Activated naive CD8-positive, alpha-beta T cell treated with anti-CD3 and anti-CD28 coated beads for 36 hours (primary cell): Measurements from ENCODE around the gene DCST1. TPM values are rescaled to one million over a fixed set of nuclear protein-coding genes. Genes with fewer than 3 reads are reported as not detected.
A peak's percentile ranks its signal among the peaks of the same experiment; 100 is the strongest.

Source experiments
- DNase-seq: peaks from one replicate; pipeline ENCODE4 v3.0.0; 2021
- H3K27ac Mint-ChIP-seq: one replicate; pipeline ENCODE4 v1.8.0; 2022; ENCODE audit warnings: mild to moderate bottlenecking, moderate library complexity, mixed read lengths
- H3K27me3 Mint-ChIP-seq: one replicate; pipeline ENCODE4 v1.8.0; 2022; ENCODE audit warnings: mild to moderate bottlenecking, mixed read lengths
- H3K36me3 Mint-ChIP-seq: one replicate; pipeline ENCODE4 v1.8.0; 2021; ENCODE audit warnings: mild to moderate bottlenecking, mixed read lengths
- H3K4me1 Mint-ChIP-seq: one replicate; pipeline ENCODE4 v1.8.0; 2021; ENCODE audit warnings: mixed read lengths
- H3K4me3 Mint-ChIP-seq: one replicate; pipeline ENCODE4 v1.8.0; 2022; ENCODE audit warnings: mild to moderate bottlenecking, moderate library complexity, mixed read lengths
- H3K9me3 Mint-ChIP-seq: one replicate; pipeline ENCODE4 v1.8.0; 2022; ENCODE audit warnings: mixed read lengths
- total RNA-seq, 2 experiments: library from RNA; stranded (reverse); gene quantifications; one replicate each; pipeline ENCODE4 v1.2.3, GENCODE V29; 2021

Gene DCST1
- total RNA-seq, 2 experiments from 2014 or later, result not detected

DNA sequence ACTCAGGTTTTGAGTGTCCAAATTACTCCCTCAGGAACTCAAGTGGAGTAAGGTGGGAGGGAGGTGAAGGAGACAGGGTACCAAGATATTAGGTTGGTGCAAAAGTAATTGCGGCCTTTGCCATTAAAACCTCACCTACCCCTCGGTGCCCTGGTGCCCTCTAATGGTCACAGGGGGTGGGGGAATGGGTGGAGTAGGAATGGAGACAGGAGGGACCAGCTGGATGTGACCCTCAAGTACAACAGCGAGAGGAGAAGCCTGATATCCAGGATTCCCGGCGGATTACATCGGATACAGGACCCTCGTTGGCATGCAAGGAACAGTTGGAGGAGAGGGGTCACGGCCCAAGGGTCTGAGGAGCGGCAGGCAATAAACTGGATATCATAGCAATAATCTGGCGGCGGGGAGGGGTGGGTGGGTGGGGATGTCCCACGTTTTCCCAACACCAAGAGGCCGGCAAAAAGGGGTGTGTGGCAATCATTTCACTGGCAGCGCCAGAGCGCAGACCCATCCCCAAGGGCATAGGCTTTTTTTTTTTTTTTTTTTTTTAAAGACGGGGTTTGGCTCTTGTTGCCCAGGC, 35.3 kb upstream of the DCST1 start:
- DNase-seq, result no peak
- H3K4me1 Mint-ChIP-seq, result peaks cover 36% of the 10 kb centered on the region
- H3K4me3 Mint-ChIP-seq, result peak overlapping the region; percentile 76
- no peaks in the 10 kb centered on the region for H3K36me3 Mint-ChIP-seq
- H3K9me3 Mint-ChIP-seq, result no peaks in the 10 kb centered on the region
- H3K27ac Mint-ChIP-seq, result peak overlapping the region; percentile 56
- peaks cover 20% of the 10 kb centered on the region for H3K27me3 Mint-ChIP-seq

DNA sequence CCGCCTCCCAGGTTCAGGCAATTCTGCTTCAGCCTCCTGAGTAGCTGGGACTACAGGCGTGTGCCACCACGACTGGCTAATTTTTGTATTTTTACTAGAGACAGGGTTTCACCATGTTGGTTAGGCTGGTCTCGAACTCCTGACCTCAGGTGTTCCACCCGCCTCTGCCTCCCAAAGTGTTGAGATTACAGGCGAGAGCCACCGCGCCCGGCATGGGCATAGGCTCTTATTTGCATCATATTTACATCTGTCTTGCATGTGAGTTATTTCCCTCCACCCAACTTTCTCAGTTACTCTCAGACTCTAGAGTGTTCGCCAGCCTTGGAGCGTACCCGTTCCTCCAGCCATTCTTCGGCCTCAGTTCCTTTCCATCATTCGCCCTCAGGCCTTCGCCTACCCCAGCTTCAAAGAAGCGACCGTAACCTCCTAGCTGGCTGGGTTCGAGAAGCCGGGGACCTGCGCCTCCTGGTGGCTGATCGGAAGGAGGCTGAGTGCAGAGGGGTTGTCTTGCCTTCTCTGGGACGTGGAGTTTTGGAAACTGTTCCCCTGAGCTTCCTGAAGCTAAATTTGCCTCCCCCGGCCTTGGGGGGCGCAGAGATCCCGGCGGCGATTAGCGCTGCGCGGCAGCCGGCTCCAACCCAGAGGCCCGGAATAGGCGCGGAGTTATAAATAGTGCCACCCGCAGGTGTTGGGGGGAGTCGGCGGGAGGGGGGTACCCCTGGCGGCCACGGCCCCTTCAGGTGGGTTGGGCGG, 34.6 kb upstream of the DCST1 start:
- Mint-ChIP-seq H3K9me3 (no peaks in the 10 kb centered on the region), H3K36me3 (peaks cover 3% of the 10 kb centered on the region), H3K27me3 (peaks cover 22% of the 10 kb centered on the region), H3K4me1 (peaks cover 39% of the 10 kb centered on the region), H3K27ac (peak overlapping the region; percentile 90), H3K4me3 (peak overlapping the region; percentile 76)
- DNase-seq, result peak; percentile 83

DNA sequence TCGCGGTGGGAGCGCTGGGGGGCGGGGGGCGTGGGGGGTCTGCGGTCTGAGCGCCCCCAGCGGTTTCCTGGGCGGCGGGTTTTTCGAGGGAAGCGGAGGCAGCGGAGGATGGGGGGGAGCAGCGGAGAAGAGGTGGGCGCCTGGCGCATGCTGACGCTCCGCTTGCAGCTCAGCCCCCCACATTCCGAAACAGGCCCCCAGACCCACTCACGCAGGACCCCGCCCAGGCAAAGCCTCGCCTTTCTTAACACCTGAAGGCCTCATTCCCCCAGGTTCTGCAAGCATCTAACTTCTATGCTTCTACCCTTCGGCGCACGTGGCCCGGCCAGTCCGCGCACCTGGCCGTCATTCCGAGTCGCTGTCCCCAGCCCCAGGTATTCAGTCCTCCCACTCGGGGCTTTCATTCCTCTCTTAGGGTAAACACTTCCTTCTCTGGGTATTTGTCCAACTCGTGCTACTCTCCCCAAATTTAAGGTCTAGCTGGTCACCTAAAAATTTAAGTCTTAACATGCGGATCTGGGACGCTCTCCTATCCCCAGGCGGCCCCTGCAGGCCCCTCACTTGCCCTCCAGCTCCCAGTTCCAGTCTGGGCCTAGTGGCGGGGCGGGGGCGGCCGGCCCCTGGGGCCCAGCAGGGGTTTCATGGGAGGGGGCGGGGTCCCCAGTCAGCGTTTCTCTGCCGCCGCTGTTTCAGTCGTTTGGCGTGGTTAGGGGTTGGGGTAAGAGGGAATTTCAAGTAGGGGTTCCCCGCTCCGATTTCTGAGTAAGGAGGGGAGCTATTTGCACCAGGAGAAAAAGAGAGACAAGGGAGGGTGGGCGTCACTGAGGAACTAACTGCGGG, 33.8 kb upstream of the DCST1 start:
- DNase-seq, result peak; percentile 77
- Mint-ChIP-seq H3K9me3 (no peaks in the 10 kb centered on the region), H3K27ac (peak overlapping the region; percentile 91), H3K4me1 (peaks cover 38% of the 10 kb centered on the region), H3K4me3 (peak overlapping the region; percentile 76), H3K36me3 (peaks cover 3% of the 10 kb centered on the region), H3K27me3 (peaks cover 22% of the 10 kb centered on the region)

DNA sequence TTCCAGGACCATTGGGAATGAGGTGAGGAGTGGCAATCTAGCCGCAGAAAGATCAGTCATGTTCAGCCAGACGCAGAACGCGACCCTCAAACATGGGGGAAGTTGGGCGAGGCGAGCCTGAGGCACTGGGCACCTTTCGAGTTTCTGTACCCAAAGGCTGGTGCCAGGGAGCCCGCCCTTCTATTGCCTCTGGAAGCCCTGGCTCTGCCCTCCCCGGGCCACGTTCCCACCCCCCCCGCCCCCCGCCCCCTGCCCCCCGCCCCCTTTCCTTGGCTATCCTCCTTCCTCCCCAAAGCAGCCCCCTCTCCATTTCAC, 33.3 kb upstream of the DCST1 start:
- Mint-ChIP-seq H3K4me1 (peaks cover 41% of the 10 kb centered on the region), H3K4me3 (peak overlapping the region; percentile 76), H3K36me3 (peaks cover 3% of the 10 kb centered on the region), H3K27ac (peak overlapping the region; percentile 91), H3K27me3 (peaks cover 22% of the 10 kb centered on the region), H3K9me3 (no peaks in the 10 kb centered on the region)
- DNase-seq, result no peak

DNA sequence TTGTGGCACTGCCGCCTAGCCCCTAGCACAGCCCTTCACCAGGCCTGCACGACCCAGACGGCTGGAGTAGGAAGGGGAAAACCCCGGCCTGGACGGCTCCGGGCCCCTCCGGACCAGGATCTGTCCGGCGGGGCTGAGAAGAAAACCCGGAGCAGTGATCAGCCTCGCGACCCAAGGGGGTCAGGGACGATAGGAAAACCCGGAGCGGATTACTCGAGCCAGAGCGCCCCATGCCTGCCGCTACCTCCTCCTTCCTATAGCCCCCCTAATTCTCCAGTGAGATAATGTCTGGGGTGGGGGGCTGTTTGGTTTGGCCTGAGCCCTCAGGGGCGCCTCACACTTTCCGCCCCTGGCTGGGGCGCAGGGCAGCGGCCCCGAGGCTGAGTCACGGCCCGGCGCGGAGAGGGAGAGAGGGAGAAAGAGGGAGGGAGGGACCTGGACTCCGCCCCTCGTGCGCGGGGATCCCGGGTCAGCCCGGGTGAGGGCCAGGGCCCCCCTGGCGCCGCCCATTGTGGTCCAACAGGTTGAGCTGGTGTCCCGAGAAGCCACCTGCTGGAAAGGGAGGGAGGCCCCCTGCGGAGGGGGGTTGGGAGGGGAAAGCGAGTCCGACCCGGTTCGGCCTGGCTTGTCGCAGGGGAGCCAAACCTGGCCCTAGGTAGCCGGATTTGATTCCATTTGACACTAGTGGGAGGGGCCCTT, 32.7 kb upstream of the DCST1 start:
- Mint-ChIP-seq H3K27me3 (peaks cover 20% of the 10 kb centered on the region), H3K4me3 (peak overlapping the region; percentile 74), H3K4me1 (peaks cover 46% of the 10 kb centered on the region), H3K9me3 (no peaks in the 10 kb centered on the region), H3K27ac (peak overlapping the region; percentile 85), H3K36me3 (peaks cover 3% of the 10 kb centered on the region)
- peak; percentile 91 for DNase-seq

DNA sequence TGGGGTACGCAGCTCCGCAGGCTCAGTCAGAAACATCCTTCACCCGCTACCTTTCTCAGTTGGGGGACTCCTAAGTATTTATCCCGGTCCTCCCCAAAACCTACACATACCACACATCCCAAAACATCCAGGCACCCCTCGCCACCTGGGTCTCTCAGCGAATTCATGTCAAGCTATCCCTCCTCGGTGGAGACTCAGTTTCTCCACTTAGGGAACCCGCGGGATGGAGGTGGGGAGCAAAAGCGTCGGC, 32.3 kb upstream of the DCST1 start:
- no peak for DNase-seq
- peak overlapping the region; percentile 76 for H3K27ac Mint-ChIP-seq
- H3K9me3 Mint-ChIP-seq, result no peaks in the 10 kb centered on the region
- peaks cover 15% of the 10 kb centered on the region for H3K27me3 Mint-ChIP-seq
- H3K4me3 Mint-ChIP-seq, result peak overlapping the region; percentile 74
- peaks cover 5% of the 10 kb centered on the region for H3K36me3 Mint-ChIP-seq
- H3K4me1 Mint-ChIP-seq, result peaks cover 51% of the 10 kb centered on the region

DNA sequence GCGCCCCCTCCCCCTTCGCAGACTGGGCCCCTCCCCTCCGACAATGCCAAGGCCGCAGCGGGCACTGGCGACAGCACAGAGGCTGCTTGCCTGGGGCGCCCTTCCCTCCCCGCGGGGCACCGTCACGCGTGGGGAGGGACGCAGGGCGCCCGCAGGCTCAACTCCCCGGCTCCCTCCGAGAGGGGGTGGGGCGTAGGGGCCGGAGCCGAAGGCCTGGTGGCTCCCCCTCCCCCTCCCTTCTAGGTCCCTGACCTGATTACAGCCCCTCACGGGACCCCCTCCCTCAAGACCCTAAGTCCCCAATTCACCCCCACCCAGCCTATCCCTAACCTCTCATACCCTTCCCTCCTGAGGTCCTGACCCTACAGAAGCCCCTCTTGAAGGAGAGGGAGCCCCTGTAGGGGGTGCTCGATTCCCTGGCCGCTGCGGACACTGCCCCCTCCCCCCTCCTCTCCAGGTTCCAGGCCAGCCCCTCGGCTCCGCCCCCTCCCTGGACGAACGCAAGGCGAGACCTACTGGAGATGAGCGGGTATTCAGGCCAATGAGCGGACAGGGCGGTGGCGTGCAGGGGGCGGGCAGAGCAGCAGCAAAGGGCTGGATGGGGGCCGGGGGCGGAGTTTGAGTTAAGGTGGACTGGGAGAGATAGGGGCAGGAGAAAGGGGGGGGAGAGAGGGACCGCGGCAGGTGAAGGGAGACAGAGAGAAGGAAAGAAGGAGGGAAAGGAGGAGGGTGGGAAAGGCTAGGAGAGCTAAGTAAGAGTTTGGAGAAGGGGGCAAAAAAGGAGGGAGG, 31.8 kb upstream of the DCST1 start:
- Mint-ChIP-seq H3K4me1 (peaks cover 56% of the 10 kb centered on the region), H3K27ac (peak overlapping the region; percentile 92), H3K9me3 (no peaks in the 10 kb centered on the region), H3K36me3 (peaks cover 6% of the 10 kb centered on the region), H3K4me3 (peak overlapping the region; percentile 92), H3K27me3 (peaks cover 12% of the 10 kb centered on the region)
- peak; percentile 98 for DNase-seq

DNA sequence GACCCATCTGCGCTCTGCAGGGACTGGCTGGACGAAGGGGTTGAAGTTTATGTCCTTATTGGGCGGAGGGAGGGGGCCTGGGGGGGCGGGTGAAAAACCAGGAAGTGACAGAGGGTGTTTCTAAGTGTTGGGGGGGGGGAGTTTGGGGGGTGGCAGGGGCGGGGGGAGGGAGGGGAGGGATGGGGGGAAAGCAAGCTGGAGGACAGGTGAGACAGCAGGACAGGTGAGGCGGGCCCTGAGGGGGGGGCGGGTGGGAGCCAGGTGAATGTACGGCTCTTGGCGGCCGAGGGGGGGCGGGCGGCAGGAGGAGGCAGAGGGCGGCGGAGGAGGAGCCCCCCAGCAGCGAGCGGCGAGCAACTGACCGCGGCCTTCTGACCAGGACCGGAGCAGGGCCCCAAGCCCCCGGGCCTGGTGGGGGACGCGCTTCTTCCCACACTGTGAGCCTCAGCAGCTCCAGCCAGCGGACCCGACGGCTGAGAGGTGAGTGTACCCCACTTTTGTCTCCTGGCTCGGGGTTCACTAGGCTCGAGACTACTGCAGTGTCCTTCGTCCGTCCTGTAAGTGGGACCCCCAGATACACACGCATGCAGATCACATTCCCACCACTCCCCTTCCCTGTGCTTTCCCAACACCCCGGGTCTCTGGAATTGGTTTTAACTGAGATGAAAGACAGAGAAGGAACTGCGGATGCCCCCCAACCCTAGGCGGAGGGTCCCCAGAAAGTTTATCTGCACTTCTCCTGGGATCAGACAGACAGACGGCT, 31.0 kb upstream of the DCST1 start, which contains the start of gene ZBTB7B:
ZBTB7B (plus strand) TSS at position 339 of the 763 bp plus-strand sequence. CDS start 11,859 bp downstream, outside the sequence.
- peaks cover 52% of the 10 kb centered on the region for H3K4me1 Mint-ChIP-seq
- H3K27me3 Mint-ChIP-seq, result peaks cover 7% of the 10 kb centered on the region

DNA sequence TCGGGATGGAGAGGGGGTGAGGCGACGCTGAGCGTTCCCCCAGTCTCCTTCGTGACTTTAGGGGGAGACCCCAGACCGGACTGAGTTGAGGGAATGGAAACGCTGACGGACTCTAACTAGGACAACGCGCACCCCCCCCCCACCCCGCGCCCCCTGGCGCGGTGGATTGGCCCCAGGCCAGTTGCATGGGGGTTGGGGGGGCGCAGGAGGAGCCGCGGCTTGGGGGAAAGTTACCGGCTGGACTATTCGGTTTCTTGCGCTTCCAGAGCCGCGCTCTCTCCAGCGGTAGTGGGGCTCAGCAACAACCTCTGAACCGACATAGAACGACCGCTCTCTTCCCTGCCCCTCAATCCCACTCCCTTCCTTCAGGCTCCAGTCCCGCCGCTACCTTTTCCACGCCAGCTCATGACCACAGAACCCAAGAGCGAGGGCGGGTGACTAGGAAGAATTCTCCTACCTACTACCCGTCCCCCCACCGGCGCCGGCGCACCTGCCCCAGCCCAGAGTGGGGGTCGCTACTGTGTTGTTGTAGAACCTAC, 30.3 kb upstream of the DCST1 start:
- Mint-ChIP-seq H3K9me3 (no peaks in the 10 kb centered on the region), H3K27me3 (peaks cover 3% of the 10 kb centered on the region), H3K4me3 (peak overlapping the region; percentile 86), H3K4me1 (peaks cover 48% of the 10 kb centered on the region), H3K36me3 (peaks cover 6% of the 10 kb centered on the region), H3K27ac (peak overlapping the region; percentile 90)
- no peak for DNase-seq

More for the DNA sequence above, 31.0 kb upstream of the DCST1 start, which contains the start of gene ZBTB7B:
- H3K9me3 Mint-ChIP-seq, result no peaks in the 10 kb centered on the region
- peaks cover 6% of the 10 kb centered on the region for H3K36me3 Mint-ChIP-seq
- peak within 1 kb of the TSS; percentile 92 for H3K4me3 Mint-ChIP-seq
- no peak for DNase-seq
- H3K27ac Mint-ChIP-seq, result peak within 1 kb of the TSS; percentile 92

DNA sequence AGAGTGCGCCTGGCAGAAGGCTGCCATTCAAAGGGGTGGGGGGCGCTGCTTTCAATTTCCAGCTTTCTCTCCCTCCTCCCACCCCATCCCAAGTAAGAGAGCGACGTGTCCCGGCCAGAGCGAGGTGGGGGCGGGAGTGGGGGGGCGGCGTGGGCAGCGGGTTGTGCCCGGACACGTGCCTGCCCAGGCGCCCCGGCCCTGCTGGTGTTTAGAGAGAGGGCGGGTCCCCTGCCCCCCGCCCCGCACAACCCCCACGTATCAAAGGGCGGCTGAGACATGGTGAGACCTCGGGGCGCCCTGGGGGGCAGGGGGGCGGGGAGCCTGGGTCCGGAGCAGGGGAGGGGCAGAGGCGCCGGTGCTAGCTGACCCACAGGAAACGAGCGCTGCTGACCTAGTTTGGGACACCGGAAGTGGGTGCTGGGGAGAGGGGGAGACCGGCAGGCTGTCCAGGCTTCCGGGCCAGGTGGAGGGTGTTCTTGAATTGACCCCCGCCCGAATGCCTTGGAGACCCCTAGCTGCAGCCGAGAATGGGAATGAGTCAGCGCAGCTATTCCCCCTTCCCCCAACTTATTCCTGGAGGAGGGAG, 29.8 kb upstream of the DCST1 start:
- H3K27ac Mint-ChIP-seq, result peak overlapping the region; percentile 90
- DNase-seq, result no peak
- peaks cover 49% of the 10 kb centered on the region for H3K4me1 Mint-ChIP-seq

DNA sequence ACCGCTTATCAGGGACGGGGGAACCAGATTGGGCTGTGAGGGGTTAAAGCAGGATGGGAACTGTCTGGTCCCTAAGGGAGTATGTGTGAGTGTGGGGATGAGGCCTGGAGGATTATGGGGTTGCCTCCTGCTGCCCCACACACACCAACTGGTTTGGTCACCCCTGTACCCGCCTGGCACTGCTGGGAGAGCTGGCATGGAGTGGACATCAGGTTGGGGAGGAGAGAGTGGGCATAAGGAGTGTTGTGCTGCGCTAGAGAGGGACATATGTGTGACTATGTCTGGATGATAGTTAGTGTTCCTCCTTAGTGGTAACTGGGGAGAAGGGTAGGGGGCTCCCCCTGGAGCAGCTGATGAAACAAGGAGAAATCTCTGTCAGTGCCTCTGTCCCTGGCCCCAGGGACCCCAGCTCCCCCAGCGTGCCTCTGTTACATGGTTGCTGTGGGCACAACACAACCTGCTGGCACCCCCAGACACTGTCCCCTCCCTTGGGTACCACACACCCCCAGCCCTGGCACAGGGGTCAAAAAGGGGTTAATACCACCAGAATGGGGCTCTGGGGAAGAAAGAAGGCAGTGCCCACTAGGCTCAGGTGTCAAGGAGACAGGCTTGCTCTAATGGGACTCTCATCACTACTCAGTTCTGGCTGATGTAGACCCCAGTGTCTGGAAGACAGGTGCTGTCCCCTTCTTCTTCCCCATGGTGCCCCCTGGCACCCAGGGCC, 29.1 kb upstream of the DCST1 start:
- DNase-seq, result no peak
- H3K4me1 Mint-ChIP-seq, result peaks cover 48% of the 10 kb centered on the region
- H3K27ac Mint-ChIP-seq, result peak overlapping the region; percentile 83

More for the DNA sequence above, 29.8 kb upstream of the DCST1 start:
- Mint-ChIP-seq H3K27me3 (peaks cover 3% of the 10 kb centered on the region), H3K4me3 (peak overlapping the region; percentile 86), H3K36me3 (peaks cover 6% of the 10 kb centered on the region), H3K9me3 (no peaks in the 10 kb centered on the region)

DNA sequence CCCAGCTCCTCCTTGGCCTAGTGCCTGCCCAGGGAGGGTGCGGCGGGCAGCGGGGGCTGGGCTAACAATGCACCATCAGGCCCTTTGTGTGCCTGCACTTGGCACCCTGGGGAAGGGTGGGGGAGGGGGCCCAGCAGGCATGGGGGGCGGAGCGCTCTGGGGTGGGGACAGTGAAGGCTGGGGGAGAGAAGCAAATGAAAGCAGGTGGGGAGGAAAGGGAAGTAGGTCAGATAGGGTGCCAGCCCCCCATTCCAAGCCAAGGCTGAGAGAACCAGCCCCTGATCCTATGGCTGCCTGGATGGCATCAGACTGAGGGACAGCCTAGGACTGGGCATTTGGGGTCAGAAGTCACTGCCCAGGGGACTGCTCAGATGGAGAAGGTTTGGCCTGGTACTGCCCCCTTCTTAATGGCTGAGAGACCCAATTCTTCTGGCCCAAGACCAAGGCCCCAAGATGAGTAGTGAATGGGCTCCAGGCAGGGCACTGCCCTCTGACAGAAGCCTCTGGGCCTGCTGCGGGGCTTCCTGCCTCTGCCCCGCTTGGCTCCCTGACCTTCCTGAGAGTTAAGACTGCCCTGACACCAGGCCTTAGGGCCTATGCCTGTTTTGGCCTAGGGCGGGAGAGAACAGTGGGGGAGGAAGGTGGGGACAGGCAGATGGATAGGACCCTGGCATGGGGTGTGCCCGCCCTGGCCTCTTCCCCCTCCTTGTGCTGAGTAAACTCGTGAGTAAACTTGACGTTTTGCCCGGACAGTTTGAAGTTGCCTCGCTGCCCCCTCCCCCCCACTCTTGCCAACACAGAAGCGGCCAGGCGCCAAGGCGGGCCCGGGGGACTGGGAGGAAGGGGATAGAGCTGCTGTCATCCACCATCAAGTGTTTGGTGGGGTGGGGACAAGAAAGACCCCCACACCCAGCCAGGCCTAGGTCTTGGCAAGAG, 28.3 kb upstream of the DCST1 start:
- Mint-ChIP-seq H3K9me3 (no peaks in the 10 kb centered on the region), H3K27ac (peak overlapping the region; percentile 96), H3K36me3 (peaks cover 6% of the 10 kb centered on the region), H3K4me1 (peaks cover 50% of the 10 kb centered on the region), H3K27me3 (peaks cover 3% of the 10 kb centered on the region), H3K4me3 (no peak overlapping the region)
- DNase-seq, result no peak

More for the DNA sequence above, 29.1 kb upstream of the DCST1 start:
- peak overlapping the region; percentile 86 for H3K4me3 Mint-ChIP-seq
- H3K9me3 Mint-ChIP-seq, result no peaks in the 10 kb centered on the region
- H3K27me3 Mint-ChIP-seq, result peaks cover 3% of the 10 kb centered on the region
- H3K36me3 Mint-ChIP-seq, result peaks cover 6% of the 10 kb centered on the region
